HCEC 1CT (cell line): ENCODE data around the gene PRKAR1B.

Experiments
- DNase-seq: peaks from one replicate; pipeline ENCODE4 v3.0.0-alpha.2; 2017

PRKAR1B gene

DNA sequence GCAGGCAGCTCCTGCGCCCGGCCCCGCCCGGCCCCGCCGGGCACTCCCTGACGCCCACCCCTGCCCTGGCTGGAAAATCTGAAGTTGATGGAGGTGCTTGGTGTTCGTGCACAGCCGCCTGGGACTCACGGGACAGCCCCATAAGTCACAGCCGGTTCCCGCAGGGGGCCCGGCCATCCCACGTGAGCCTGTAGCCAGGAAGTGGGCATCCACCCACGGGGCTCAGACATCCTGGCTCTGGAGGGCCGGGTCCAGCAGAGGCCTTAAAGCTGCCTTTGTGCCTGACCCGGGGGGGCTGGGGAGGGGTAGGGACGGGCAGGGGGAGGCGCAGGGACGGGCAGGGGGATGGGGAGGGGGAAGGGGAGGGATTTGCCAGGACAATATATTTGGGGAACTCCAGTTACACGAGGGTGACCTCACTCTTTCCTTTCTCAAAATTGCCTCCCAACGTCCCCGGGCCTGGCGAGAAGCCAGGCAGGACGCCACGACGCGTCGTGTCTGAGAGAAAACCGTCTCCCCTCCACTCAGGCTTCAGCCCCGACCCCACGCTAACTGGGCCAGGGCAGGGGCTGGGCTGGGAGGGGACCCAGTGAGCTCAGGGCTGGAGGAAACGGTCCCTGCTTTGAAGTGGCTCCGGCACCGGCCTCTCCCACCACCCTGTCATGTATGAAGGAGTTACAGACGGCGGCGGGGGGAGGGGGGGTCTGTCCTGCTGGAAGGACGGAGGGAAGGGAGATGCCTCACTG, 125.3 kb downstream of the PRKAR1B start:
- no peak for DNase-seq

DNA sequence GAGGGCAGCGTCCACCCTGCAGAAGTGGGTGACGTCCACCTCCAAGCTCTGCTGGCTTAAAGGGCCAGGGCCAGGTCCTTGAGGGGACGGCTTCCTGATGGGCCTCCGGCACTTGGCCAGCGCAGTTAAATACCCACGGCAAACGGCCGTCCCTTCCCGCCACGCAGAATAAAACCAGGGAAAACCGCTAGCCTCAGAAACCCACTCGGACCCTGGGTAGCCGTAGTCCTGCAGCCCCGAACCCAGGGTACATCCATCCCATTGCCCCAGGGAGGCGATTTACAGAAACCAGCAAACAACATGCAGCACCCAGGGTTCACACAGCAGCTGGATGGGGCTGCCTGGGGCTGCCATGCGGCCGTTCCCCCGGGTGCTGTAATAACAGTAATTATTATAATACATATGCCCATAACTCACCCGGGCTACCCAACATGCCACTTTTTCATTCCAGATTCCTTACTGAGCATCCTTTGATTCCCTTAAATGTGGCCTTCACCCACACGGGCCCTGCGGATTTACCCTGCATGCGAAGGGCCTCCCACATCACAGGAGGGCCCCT, 126.0 kb downstream of the PRKAR1B start:
- no peak for DNase-seq

DNA sequence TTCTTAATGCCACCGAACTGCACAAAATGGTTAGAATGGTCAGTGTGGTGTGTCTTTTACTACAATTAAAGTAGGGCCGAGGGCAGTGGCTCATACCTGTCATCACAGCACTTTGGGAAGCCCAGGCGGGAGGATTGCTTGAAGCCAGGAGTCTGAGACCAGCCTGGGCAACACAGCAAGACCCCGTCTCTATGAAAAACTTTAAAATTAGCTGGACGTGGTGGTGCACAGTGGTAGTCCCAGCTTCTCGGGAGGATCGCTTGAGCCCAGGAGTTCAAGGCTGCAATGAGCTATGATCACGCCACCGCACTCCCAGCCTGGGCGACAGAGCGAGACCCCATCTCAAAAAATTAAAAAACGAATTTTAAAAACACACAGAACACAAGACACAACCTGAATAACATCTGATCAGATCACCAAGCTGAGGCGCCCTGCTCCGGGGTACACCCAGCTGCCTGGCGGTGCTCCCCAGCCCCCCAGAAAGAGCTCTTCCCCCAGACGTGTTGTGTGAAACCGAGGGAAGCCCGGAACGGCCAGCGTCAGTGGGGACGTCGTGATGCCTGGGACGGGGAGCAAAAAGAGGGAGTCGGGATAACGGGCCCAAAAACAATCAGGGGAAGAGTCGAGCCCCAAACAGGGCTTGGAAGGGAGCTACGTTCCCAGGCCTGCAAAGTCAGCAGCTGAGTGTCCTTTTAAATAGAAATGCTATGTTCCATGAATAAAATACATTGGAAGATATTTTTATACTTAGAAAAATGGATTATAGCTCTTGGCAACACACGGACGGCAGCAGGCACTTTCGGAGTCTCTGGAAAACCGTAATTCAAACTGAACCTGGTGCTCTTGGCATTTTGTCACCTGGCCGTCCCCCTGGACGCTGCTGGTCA, 126.7 kb downstream of the PRKAR1B start:
- DNase-seq, result no peak

DNA sequence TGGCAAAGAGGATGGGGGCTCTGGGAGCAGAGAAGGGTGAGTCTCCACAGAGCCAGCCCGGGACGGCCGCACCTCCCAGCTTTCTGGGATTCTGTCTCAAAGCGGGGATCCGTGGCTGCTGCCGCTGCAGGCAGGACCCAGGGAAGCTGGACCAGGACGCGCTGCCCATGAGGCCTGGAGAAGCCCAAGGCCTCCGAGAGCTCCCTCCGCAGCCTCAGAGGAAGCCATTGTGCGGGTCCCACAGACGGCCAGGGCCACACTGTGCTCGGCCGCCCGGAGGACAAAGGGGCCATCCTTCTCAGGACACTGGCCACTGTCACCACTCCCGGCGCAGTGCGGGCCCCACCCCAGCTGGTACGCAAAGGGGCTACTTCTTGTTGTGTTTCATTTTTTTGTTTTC, 128.2 kb downstream of the PRKAR1B start:
- no peak for DNase-seq

DNA sequence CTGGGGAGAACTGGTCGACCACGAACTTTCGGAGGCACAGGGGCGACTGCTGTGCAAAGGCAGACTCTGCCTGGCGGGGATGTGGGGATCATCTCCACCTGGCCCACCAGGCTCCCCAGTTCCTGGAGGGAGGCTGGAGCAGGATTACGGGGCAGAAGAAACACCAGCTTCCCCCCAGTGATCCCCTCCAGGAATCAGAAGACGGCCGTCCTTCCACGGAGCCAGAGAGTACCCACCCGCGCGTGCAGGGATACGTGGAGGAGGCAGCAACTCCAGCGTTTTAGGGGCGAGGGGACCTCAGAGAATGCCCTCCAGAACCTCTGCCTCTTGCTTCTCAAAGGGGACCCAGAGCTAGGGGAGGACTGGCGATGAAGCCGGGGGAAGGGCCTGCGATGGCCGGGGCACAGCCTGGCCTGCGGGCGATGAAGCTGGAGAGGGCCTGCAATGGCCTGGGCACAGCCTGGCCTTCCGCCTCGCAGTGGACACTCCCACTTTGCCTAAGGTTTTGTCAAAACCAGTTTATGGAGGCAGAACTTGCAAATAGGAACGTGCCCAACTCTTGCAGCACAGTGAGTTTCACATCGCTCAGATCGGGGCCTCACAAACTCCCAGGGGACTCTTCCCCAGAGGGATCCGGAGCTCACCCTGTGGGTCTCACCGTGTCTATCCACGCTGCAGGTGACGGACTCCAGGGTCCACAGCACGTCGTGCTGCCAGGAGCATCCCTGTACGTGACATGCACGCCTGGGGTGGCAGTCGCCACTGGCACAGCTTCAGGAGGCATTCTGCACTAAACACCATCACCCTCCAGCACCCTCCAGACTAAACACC, 129.5 kb downstream of the PRKAR1B start:
- no peak for DNase-seq

DNA sequence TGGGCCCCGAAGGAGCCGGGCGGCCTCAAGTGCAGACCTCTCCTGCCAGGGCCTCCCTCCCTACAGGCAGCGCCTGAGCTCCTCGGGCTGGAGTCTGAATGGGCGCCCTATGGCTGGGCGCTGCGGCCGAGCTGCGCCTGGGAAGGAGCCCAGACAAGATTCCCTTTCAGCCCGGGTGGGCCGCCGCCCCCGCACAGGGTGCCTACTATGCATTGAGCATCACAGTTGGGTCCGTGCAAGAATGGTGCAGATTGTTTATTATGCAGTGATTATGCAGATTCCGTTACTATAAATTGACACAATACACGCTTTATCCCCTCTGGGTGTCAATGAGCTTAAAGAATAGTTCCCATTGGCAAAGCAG, 130.3 kb downstream of the PRKAR1B start:
- DNase-seq, result no peak

DNA sequence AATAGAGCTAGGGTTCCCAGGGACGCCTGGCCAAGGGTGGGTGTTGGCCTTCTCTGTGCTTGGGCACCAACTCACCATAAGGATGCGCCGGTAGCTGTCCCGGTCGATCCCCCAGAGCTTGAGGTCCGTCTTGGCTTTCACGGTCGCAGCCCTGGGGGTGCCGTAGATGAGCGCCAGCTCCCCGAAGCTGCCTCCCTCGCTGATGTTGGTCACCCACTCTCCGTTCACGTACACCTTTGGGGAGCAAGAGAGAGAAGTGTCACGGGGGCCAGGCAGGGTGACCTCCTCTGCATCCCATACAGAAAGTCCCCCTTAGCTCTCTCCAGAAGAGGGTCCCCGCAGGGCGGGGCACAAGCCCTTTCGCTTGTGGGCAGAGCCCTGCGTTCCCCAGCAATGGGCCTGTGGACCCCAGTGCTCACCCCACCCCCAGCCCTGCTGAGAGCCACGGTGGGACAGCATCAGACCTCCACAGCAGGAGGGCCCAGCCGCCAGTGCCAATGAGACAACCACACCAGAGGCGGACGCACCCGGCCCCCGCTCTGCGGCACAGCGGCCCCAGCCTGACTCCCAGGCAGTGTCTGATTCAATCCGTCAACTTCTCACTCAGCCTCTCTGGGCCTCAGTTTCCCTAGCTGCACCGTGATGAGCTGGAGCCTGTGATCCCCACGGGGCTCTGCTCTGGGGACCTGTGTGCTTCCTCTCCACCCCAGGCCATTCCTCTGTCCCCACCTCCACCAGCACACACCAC, 130.8 kb downstream of the PRKAR1B start:
- DNase-seq, result no peak

DNA sequence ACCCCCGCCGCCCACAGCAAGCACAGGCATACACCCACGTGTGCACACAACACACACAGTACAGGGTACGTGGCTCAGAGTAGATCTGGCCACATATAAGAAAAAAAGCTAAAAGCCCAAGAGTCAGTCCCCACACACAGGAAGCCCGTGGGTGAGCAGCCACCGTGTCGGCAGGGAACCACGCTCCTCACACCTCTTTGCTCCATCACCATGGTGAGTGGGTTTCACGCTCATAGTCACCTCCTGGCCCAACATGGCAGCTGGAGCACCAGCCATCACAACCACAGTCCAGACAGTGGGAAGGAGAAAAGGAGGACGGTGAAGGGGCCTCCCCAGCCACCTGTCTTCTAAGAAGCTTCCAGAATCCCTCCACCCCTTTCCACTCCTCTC, 131.5 kb downstream of the PRKAR1B start:
- DNase-seq, result no peak

DNA sequence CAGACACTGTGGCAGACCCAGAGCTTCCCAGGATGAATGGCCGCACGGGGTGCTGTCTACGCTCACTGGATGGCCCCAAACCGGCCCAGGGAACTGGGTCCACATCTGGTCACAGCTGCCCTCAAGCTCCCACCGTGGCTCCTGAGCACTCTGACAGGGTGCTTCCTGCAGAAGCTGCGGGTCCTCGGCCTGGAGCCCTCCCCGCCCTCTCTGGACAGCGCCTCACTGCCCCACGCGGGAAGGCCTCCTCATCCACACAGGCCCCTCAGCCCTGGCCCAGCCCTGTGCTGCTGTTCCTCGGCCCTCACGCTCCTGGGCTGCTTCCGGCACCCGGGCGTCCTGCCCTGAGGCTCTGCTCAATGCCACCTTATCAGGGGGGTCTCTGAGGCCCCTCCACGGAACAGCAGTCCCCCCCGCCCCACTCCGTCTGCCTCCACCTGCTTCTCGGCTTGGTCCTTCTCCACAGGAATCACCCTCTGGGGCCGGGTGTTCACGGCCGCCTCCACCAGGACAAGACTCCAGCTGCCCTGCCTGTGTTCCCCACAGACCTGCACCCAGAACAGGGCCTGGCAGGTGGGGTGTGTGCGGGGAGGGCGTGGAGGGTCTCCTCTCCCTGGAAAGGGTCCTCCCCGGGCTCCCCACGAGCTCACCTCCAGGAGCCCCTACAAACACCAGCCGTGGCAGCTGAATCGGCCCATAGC, 132.0 kb downstream of the PRKAR1B start:
- no peak for DNase-seq

DNA sequence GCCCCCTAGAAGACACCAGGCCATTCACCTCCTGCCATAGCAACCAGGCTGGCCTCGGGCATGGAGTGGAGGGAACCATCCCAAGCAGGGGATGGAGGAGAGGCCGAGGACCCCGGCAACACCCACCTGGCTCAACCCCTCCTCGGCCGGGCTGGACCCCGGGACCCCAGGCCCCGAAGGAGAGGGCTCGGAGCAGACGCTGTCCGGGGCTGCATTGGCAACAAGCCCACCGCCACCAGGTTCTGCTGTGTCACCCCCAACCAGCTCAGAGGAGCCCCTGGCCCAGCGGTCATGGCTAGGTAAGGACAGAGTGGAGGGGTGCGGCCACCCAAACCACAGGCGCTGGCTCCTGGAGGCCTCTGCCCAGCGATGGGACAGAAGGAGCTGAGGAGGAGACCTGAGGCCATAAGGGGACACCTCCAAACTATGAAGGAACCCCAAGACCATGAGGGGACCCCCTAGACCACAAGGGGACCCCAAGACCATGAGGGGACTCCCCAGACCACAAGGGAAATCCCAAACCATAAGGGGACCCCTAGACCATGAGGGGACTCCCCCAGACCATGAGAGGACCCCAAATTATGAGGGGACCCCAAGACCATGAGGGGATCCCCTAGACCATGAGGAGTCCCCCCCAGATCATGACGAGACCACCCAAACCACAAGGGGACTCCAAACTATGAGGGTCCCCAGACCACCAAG, 132.7 kb downstream of the PRKAR1B start:
- DNase-seq, result no peak

DNA sequence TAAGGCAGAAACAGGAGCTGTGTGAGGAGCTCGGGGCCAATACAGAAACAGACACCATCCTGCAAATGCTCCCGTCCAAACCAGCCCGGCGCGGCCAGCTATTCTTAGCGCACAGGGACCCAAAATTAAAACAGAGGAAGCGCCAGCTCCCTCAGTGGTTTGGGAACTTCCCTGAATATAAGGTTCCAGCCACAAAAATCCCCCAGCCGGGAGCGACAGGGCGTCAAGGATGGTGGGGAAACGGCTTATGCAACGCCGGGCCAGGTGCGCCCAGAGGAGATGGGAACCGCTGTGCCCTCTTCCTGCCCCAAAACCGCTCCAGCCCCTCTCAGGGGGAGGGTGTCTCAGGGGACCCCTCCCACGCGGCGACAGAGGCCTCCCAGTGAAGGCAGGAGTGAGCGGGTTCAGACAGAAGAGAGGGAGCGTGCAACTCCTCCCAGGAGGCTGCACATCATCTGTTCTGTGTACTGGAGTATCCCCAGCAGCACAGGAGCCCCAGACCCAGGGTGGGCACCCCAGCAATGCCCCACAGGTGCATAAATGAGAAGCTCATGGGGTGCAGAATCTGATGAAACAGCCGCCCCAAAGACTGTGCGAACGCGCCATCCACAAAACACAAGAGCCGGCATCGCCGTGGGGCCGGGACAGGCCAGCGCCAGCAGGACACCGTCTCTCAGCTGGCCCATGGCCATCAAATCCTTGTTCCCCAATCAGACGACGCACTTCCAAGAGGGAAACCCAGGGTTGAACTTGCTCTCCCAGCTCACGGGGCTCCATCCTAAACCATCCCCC, 133.6 kb downstream of the PRKAR1B start:
- no peak for DNase-seq

DNA sequence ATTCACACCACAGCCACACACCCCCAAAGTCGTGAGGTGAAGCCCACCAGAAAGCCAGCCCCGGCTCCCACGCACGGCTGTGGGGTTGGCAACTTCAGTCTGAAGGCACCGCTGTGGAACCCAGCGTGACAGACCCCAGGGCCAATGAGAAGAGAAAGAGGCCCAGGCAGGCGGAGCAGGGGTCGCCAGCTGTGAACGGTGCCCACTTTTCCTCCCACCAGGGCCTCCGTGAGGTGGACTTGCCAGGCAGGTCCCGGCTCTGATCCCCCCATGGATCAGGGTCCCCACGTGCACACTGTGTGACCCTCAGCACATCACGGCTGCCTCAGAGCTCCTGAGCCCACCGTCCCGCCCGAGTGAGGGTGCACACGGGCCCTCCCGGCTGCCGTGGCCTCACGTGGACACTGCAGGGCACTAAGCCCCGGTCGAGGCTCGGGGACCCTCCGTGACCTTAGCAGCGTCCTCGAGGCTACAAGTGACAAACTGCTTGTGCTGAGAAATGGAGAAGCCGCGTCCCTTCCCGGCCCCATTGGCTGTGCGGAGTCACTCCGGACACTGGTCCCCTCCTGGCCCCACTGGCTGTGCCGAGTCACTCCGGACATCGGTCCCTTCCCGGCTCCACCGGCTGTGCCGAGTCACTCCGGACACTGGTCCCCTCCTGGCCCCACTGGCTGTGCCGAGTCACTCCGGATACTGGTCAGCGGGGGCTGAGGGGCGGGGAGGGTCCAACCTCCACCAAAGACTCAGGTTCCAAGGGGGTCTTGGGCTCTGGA, 135.0 kb downstream of the PRKAR1B start:
- no peak for DNase-seq

DNA sequence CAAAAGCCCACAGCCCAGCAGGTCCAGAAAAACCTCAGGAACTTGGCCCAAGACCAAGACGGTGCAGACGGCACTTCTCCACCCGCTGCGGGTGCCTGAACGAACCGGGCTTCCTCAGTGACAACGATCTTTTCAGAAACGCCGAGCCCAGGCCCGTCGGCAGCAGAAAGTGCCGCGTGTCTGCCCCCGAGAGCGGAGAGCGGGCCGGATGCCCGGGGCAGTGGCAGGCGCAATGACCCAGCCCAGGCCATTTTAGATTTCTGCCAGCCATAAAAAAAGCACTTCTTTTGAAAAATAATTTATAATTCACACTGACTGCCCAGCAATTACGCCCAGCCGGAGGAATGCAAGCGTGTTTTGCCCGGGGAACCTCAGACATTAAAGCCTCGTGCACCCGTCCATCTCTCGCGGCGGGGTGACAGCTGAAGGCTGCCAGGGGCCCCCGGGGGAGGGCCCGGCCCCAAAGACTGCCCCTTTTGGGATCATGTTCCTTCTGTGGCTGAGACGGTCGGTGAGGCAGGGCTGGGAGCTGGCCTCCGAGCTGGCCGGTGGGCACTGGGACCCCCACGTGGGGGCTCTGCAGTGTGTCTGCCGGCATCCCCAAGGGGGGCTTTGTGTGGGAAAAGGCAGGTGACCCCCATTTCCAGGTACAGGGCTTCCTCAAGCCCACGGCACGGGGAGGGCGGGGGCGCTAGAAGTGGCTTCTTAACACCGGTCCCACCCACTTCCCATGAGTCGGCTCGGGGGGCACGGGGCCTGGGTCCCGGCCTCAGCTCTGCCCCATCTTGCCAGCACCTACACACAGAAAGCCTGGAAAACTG, 136.1 kb downstream of the PRKAR1B start:
- DNase-seq, result no peak

DNA sequence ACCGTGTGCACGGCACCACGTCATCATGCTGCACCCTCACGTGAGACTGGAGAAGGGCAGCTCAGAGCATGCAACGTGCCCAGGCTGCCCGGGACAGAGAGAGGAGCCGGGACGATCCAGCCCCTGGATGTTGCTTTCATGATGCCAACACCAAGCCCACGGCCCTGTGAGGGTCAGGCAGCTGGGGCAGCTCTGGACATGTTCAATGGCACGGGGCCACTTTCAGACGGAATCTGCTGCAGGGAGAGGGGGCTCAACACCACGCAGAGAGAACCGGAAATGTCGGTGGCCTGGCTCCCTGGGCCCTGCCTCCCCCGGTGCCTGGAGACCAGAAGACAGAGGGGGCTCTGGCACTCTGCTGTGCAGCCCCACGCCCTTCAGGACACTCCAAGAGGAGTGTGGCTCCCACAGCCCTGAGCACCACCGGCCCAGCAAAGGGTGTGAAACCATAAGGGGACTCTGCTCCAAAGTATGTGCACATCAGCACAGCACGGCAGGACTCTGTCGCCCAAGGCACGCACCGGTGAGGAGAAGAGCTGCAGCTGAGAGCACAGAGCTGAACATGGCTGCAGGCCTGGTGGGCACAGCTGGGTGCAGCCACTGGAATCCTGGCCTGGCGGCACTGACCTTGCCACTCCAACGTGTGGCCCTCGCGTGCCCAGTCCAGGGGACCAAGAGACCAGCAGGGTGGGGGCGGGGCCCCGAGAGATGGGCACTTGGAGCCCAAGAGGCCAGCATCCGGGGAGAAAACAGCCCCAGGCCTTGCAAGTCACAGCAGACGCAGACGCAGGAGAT, 137.1 kb downstream of the PRKAR1B start:
- no peak for DNase-seq

DNA sequence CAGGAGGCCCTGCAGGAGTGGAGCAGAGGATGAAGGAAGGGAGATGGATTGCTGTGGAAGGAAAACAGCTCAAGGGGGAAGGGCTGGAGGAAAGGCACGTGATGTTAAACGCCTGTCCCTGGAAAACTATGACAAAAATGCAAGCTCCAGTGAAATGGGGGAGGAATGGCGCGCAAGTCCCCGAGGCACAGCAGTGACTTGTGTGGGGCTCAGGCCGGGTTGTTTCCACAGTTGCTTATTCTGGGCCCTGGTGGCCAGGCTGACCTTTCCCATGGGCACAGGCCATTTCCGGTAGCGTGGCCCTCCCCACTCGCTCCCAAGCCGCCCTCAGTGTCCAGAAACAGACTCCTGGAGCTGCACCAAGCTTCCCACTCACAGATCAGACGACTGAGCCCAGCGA, 139.3 kb downstream of the PRKAR1B start:
- DNase-seq, result no peak

DNA sequence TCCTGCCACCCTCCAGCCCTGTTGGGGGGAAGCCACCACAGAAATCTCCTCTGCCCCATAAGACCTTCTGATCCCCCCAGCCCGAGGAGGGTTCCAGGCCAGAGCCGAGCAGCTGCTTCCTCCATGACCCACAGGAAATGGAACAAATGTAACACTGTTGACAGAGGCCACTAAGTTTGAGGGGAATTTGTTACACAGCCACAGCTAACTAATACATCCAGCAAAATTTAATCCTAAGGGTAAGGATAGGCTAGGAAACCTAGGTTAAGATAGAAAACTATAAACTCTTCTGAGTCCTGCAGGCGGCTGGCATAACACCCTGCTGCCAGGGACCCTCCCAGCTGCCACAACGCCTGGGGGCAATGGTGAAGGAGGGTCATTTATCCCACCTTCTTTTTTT, 140.6 kb downstream of the PRKAR1B start:
- DNase-seq, result no peak

DNA sequence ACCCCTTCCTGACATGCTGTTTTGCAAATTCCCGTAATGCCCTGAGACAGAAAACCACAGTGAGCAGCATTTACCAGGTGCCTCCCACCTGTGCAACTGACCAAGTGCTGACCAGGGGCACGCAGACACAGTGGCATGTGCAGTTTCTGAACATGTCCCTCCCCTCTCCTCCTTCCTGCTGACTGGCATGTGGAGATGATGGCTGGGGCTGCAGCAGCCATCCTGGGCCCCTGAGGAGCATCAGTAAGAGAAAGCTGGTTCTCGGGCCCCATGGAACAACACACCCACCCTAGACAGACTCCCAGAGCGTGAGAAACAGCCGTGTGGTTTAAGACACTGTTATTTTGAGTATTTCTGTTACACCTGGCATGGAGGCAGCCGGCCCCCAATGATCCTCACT, 141.2 kb downstream of the PRKAR1B start:
- DNase-seq, result no peak
